Measurements from ENCODE around the gene ESPN.
A peak's percentile ranks its signal among the peaks of the same experiment; 100 is the strongest.

ESPN gene

DNA sequence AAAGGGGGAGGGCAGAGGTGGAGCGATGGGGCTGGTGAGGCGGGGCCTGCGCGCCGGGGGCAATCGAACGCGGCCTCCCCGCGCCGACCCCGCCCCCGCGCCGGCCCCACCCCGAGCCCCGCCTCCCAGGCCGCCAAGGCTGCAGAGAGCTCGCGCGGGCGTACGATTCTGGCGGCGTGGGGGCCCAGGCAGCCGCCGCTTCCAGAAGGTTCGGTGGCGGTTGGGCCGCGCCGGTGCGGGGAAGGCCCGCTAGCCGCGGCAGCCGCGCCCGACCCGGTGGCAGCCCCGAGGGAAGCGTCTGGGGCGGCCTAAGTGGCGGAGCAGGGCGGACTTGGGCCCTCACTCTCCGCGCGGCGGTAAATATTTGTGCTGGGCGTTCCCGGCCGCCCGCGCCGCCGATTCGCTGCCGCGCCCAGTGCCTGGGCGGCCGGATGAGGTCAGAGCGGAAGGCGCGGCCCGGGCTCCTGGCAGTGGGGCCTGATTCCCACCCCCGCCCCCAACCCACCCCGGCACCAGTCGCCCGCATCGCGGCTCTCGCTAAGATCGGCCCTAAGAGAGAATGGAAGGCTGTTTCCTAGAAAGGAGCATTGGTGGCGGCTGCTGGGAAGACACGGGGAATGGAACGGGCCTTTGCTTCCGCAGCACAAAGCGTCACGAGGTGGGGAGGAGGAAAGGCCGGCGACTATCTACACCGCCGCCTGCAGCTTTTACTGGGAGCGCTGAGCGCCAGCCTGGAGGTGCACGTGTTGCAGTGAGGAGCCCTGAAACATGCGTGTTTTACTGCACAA is 31.0 kb upstream of the ESPN start, which contains the start of gene ACOT7 (continued):
- no peak for TF ChIP-seq HIC1 (tag by site-specific recombination; IDR thresholded peaks at IDR 0.05)
- no peak for TF ChIP-seq ZSCAN23 (tag by site-specific recombination; IDR thresholded peaks at IDR 0.05)
- no peak for TF ChIP-seq ZNF670 (tag by site-specific recombination; IDR thresholded peaks at IDR 0.05; ENCODE audit: low read depth)
- TF ChIP-seq ZEB2 (tag by site-specific recombination; IDR thresholded peaks at IDR 0.05) = no peak
- no peak for TF ChIP-seq ZNF510 (tag by site-specific recombination; IDR thresholded peaks at IDR 0.05; ENCODE audit: insufficient replicate concordance)
- TF ChIP-seq ZNF211 (tag by site-specific recombination; IDR thresholded peaks at IDR 0.05; ENCODE audit: low read depth) = no peak
- TF ChIP-seq ZNF48 (tag by site-specific recombination; IDR thresholded peaks at IDR 0.05) = no peak
- no peak for TF ChIP-seq ZNF311 (tag by site-specific recombination; IDR thresholded peaks at IDR 0.05; ENCODE audit: borderline replicate concordance)
- no peak for TF ChIP-seq ZNF19 (tag by site-specific recombination; IDR thresholded peaks at IDR 0.05; ENCODE audit: low read depth)
- no peak; the same call in 1 of the 2 replicates for TF ChIP-seq GLIS1 (tag by site-specific recombination; IDR thresholded peaks at IDR 0.05)
- 0 out of 2 replicates have a peak, but pooled peaks have one; percentile 33 for TF ChIP-seq ZBTB48 (tag by site-specific recombination; IDR thresholded peaks at IDR 0.05)
- TF ChIP-seq ZFP69B (tag by site-specific recombination; IDR thresholded peaks at IDR 0.05) = peak; percentile 31; the same call in 1 of the 2 replicates
- TF ChIP-seq KLF8 (tag by site-specific recombination; IDR thresholded peaks at IDR 0.05) = peak; percentile 96
- TF ChIP-seq TRIM28 (IDR thresholded peaks at IDR 0.05; ENCODE audit: borderline replicate concordance, low read length) = no peak
- TF ChIP-seq, protein P1, sequence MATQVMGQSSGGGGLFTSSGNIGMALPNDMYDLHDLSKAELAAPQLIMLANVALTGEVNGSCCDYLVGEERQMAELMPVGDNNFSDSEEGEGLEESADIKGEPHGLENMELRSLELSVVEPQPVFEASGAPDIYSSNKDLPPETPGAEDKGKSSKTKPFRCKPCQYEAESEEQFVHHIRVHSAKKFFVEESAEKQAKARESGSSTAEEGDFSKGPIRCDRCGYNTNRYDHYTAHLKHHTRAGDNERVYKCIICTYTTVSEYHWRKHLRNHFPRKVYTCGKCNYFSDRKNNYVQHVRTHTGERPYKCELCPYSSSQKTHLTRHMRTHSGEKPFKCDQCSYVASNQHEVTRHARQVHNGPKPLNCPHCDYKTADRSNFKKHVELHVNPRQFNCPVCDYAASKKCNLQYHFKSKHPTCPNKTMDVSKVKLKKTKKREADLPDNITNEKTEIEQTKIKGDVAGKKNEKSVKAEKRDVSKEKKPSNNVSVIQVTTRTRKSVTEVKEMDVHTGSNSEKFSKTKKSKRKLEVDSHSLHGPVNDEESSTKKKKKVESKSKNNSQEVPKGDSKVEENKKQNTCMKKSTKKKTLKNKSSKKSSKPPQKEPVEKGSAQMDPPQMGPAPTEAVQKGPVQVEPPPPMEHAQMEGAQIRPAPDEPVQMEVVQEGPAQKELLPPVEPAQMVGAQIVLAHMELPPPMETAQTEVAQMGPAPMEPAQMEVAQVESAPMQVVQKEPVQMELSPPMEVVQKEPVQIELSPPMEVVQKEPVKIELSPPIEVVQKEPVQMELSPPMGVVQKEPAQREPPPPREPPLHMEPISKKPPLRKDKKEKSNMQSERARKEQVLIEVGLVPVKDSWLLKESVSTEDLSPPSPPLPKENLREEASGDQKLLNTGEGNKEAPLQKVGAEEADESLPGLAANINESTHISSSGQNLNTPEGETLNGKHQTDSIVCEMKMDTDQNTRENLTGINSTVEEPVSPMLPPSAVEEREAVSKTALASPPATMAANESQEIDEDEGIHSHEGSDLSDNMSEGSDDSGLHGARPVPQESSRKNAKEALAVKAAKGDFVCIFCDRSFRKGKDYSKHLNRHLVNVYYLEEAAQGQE (tag by site-specific recombination; IDR thresholded peaks at IDR 0.05) = no peak
- TF ChIP-seq ZFP41 (tag by site-specific recombination; IDR thresholded peaks at IDR 0.05; ENCODE audit: borderline replicate concordance) = no peak
- TF ChIP-seq, protein P2, sequence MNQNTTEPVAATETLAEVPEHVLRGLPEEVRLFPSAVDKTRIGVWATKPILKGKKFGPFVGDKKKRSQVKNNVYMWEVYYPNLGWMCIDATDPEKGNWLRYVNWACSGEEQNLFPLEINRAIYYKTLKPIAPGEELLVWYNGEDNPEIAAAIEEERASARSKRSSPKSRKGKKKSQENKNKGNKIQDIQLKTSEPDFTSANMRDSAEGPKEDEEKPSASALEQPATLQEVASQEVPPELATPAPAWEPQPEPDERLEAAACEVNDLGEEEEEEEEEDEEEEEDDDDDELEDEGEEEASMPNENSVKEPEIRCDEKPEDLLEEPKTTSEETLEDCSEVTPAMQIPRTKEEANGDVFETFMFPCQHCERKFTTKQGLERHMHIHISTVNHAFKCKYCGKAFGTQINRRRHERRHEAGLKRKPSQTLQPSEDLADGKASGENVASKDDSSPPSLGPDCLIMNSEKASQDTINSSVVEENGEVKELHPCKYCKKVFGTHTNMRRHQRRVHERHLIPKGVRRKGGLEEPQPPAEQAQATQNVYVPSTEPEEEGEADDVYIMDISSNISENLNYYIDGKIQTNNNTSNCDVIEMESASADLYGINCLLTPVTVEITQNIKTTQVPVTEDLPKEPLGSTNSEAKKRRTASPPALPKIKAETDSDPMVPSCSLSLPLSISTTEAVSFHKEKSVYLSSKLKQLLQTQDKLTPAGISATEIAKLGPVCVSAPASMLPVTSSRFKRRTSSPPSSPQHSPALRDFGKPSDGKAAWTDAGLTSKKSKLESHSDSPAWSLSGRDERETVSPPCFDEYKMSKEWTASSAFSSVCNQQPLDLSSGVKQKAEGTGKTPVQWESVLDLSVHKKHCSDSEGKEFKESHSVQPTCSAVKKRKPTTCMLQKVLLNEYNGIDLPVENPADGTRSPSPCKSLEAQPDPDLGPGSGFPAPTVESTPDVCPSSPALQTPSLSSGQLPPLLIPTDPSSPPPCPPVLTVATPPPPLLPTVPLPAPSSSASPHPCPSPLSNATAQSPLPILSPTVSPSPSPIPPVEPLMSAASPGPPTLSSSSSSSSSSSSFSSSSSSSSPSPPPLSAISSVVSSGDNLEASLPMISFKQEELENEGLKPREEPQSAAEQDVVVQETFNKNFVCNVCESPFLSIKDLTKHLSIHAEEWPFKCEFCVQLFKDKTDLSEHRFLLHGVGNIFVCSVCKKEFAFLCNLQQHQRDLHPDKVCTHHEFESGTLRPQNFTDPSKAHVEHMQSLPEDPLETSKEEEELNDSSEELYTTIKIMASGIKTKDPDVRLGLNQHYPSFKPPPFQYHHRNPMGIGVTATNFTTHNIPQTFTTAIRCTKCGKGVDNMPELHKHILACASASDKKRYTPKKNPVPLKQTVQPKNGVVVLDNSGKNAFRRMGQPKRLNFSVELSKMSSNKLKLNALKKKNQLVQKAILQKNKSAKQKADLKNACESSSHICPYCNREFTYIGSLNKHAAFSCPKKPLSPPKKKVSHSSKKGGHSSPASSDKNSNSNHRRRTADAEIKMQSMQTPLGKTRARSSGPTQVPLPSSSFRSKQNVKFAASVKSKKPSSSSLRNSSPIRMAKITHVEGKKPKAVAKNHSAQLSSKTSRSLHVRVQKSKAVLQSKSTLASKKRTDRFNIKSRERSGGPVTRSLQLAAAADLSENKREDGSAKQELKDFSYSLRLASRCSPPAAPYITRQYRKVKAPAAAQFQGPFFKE (tag by site-specific recombination; IDR thresholded peaks at IDR 0.05; ENCODE audit: borderline replicate concordance) = no peak
- TF ChIP-seq, protein P3, sequence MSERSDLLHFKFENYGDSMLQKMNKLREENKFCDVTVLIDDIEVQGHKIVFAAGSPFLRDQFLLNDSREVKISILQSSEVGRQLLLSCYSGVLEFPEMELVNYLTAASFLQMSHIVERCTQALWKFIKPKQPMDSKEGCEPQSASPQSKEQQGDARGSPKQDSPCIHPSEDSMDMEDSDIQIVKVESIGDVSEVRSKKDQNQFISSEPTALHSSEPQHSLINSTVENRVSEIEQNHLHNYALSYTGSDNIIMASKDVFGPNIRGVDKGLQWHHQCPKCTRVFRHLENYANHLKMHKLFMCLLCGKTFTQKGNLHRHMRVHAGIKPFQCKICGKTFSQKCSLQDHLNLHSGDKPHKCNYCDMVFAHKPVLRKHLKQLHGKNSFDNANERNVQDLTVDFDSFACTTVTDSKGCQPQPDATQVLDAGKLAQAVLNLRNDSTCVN (tag by site-specific recombination; optimal IDR thresholded peaks at IDR 0.05) = peak; percentile 87
- 0 out of 2 replicates have a peak, but pooled peaks have one; percentile 23 for TF ChIP-seq ZNF24 (tag by site-specific recombination; IDR thresholded peaks at IDR 0.05)
- no peak for TF ChIP-seq MEIS1 (CRISPR knock-in tag; IDR thresholded peaks at IDR 0.05; ENCODE audit: borderline replicate concordance)
- no peak for TF ChIP-seq YY2 (tag by site-specific recombination; IDR thresholded peaks at IDR 0.05)
- peak; percentile 84 for TF ChIP-seq PATZ1 (tag by site-specific recombination; IDR thresholded peaks at IDR 0.05)
